K562 (cell line): ENCODE data around the gene PNMA8A. TPM values are rescaled to one million over a fixed set of nuclear protein-coding genes. Genes with fewer than 3 reads are reported as not detected.

Source experiments
- ATAC-seq: fragments of 200-7000 bp; cut with Tn5 transposase; 3 replicates; pipeline ENCODE4 v1.9.1; 2020; ENCODE audit warnings: moderate library complexity
- BruUV-seq: library from RNA; stranded (reverse); fragments of 400-500 nt; replicated peaks from 2 replicates; lab custom pipeline; 2021; lab: Mats Ljungman, UMichigan
- CTCF ChIA-PET: fragments of 300-600 bp; formaldehyde crosslinking; extraction: SDS; loops from one replicate; lab custom pipeline; 2021; ENCODE audit warnings: low intra/inter-chr PET ratio; lab: Yijun Ruan, JAX
- POLR2A ChIA-PET: fragments of 300-600, 350-650 bp; sonication (Branson Sonifier 250); formaldehyde crosslinking; extraction: SDS; loops from one replicate; lab custom pipeline; 2021; ENCODE audit warnings: antibody characterized with exemption, inconsistent platforms; lab: Yijun Ruan, JAX
- DNase-seq, 4 experiments: peaks; one replicate each; pipeline versions ENCODE4 v3.0.0 to v3.0.0-alpha.2; 2011 to 2018; ENCODE audit warnings: low spot score in 3 of 4, mixed read lengths in 3 of 4; ENCODE audit errors: extremely low read depth in 1 of 4
- FAIRE-seq: peaks from 2 replicates; lab custom pipeline; 2011; peaks lifted over from hg19 to GRCh38; lab: Jason Lieb, UNC
- H2AFZ ChIP-seq: 2 replicates; pipeline ENCODE4 v1.6.0; 2011; ENCODE audit warnings: low read depth, low read length, control low read depth, inconsistent platforms
- H3K27ac ChIP-seq: fragments of 200-600 bp; 3 replicates; pipeline ENCODE4 v1.8.0; 2011; ENCODE audit warnings: low read depth, mild to moderate bottlenecking, control low read depth, inconsistent platforms, low read length, moderate library complexity, mixed read lengths; ENCODE audit errors: extremely low read depth
- H3K27me3 ChIP-seq, 2 experiments: fragments of 300-600 bp in 1 of 2; 2 replicates in 1 of 2; 3 replicates in 1 of 2; pipeline versions ENCODE4 v1.6.0 to v1.8.0; 2011; ENCODE audit warnings: inconsistent platforms in 2 of 2, low read length in 2 of 2, mild to moderate bottlenecking in 1 of 2, mixed read lengths in 1 of 2, moderate library complexity in 1 of 2; ENCODE audit not compliant: control insufficient read depth in 2 of 2, insufficient read depth in 2 of 2
- H3K36me3 ChIP-seq: fragments of 300-600 bp; 3 replicates; pipeline ENCODE4 v1.8.0; 2011; ENCODE audit warnings: mild to moderate bottlenecking, low read length, inconsistent platforms; ENCODE audit not compliant: control insufficient read depth, insufficient read depth
- H3K4me1 ChIP-seq, 2 experiments: fragments of 200-600 bp in 1 of 2; replicated peaks in 1 of 2; 2 replicates in 1 of 2; 3 replicates in 1 of 2; pipeline versions ENCODE4 v1.5.1 to v1.8.0; 2011; ENCODE audit warnings: inconsistent platforms in 2 of 2, low read length in 2 of 2, mild to moderate bottlenecking in 1 of 2, mixed read lengths in 1 of 2, moderate library complexity in 1 of 2; ENCODE audit not compliant: control insufficient read depth in 2 of 2, insufficient read depth in 2 of 2
- H3K4me2 ChIP-seq: 2 replicates; pipeline ENCODE4 v1.6.1; 2011; ENCODE audit warnings: low read length, control low read depth, inconsistent platforms, mixed read lengths; ENCODE audit not compliant: insufficient read depth
- H3K4me3 ChIP-seq: fragments of 200-600 bp; sonication (generic), shearing (Covaris generic); 2 replicates; pipeline ENCODE4 v1.5.1; 2016; ENCODE audit warnings: control low read depth, inconsistent platforms
- H3K79me2 ChIP-seq: fragments of 200-600 bp; 3 replicates; pipeline ENCODE4 v1.8.0; 2011; ENCODE audit warnings: low read length, inconsistent platforms; ENCODE audit not compliant: control insufficient read depth, insufficient read depth
- H3K9ac ChIP-seq, 2 experiments: 2 replicates each; pipeline versions ENCODE4 v1.6.0 to v1.6.1; 2011; ENCODE audit warnings: low read depth in 2 of 2, low read length in 2 of 2, control low read depth in 1 of 2, inconsistent platforms in 1 of 2, mild to moderate bottlenecking in 1 of 2, mixed read lengths in 1 of 2; ENCODE audit not compliant: insufficient read depth in 1 of 2
- H3K9me1 ChIP-seq: one replicate; pipeline ENCODE4 v1.6.0; 2011; ENCODE audit warnings: inconsistent platforms, mild to moderate bottlenecking, low read length, moderate library complexity; ENCODE audit not compliant: control insufficient read depth, insufficient read depth
- H3K9me3 ChIP-seq: replicated peaks from 2 replicates; pipeline ENCODE4 v1.5.1; 2011; ENCODE audit warnings: low read depth, low read length, inconsistent platforms; ENCODE audit not compliant: control insufficient read depth, insufficient read depth
- H4K20me1 ChIP-seq: replicated peaks from 2 replicates; pipeline ENCODE4 v1.6.1; 2011; ENCODE audit warnings: low read length, inconsistent platforms, mixed read lengths; ENCODE audit not compliant: control insufficient read depth, insufficient read depth
- GTF2A2 ChIP-seq: IDR thresholded peaks from 2 replicates; pipeline ENCODE4 v1.6.1; 2016; ENCODE audit warnings: mild to moderate bottlenecking, missing genetic modification characterization, missing compliant biosample characterization
- ID3 ChIP-seq, 2 experiments: fragments of 250-450 bp in 1 of 2; fragments of 450-650 bp in 1 of 2; sonication (Bioruptor Pico) in 1 of 2; IDR thresholded peaks; 2 replicates each; pipeline versions ENCODE4 v1.6.1 to v1.8.0; 2016 to 2021; ENCODE audit warnings: mild to moderate bottlenecking in 2 of 2, moderate library complexity in 2 of 2, missing compliant biosample characterization in 1 of 2, missing genetic modification characterization in 1 of 2
- NEUROD1 ChIP-seq: fragments of 150-350 bp; IDR thresholded peaks from 2 replicates; pipeline ENCODE4 v1.6.1; 2014; ENCODE audit warnings: borderline replicate concordance, low read length, low read depth; ENCODE audit not compliant: partially characterized antibody
- PKNOX1 ChIP-seq: fragments of 450-650 bp; IDR thresholded peaks from 2 replicates; pipeline ENCODE4 v1.6.1; 2016
- PTTG1 ChIP-seq: fragments of 450-650 bp; IDR thresholded peaks from 2 replicates; pipeline ENCODE4 v1.6.1; 2016; ENCODE audit warnings: low read depth, mild to moderate bottlenecking, missing genetic modification characterization, missing compliant biosample characterization
- TCF7L2 ChIP-seq: fragments of 150-350 bp; IDR thresholded peaks from 2 replicates; pipeline ENCODE4 v1.6.1; 2016; ENCODE audit warnings: low read depth, mild to moderate bottlenecking, low read length, moderate library complexity
- ZNF121 ChIP-seq: sonication (generic); formaldehyde crosslinking; conservative IDR thresholded peaks from 2 replicates; pipeline ENCODE4 v1.8.0; 2022; ENCODE audit warnings: missing genetic modification reagents
- ZNF57 ChIP-seq: fragments of 450-650 bp; formaldehyde crosslinking; IDR thresholded peaks from 2 replicates; pipeline ENCODE4 v1.4.0; 2020; ENCODE audit warnings: mild to moderate bottlenecking, moderate library complexity
- ZNF584 ChIP-seq: fragments of 200-800 bp; sonication (Bioruptor generic); IDR thresholded peaks from 2 replicates; pipeline ENCODE4 v1.6.1; 2016; ENCODE audit warnings: low read depth, mild to moderate bottlenecking, missing genetic modification characterization, missing compliant biosample characterization
- ZNF644 ChIP-seq: fragments of 200-800 bp; sonication (Bioruptor generic); IDR thresholded peaks from 2 replicates; pipeline ENCODE4 v1.6.1; 2016; ENCODE audit warnings: low read depth, missing genetic modification characterization, missing compliant biosample characterization
- ZNF75A ChIP-seq: fragments of 450-650 bp; formaldehyde crosslinking; IDR thresholded peaks from 2 replicates; pipeline ENCODE4 v1.4.0; 2020; ENCODE audit warnings: mild to moderate bottlenecking
- WGBS: fragments of 100-300 bp; shearing (Covaris generic); methylation state at CpG from one replicate; pipeline ENCODE4 v1.1.6; 2016; ENCODE audit warnings: low coverage, mixed read lengths; ENCODE audit not compliant: insufficient coverage; ENCODE audit errors: missing lambda C conversion rate; 5-methylcytosine and 5-hydroxymethylcytosine counted together
- in situ Hi-C: fragments of 300-500 bp; cut with MboI; formaldehyde crosslinking; loops from 4 replicates; pipeline ENCODE4 v1.15.0; 2018; ENCODE audit warnings: inconsistent platforms, mixed read lengths
- intact Hi-C: fragments of 100-400 bp; cut with micrococcal nuclease; formaldehyde crosslinking; loops from 2 replicates; pipeline ENCODE4 v1.14.2; 2022
- polyA plus RNA-seq, 8 experiments: library from polyadenylated mRNA; depleted of rRNA in 4 of 8; stranded (reverse) in 5 of 8; unstranded in 3 of 8; fragments of >200 nt; fragmentation: Nextera tagmentation in 2 of 8; fragmentation: Illumina TruSeq in 1 of 8; extraction: Ambion mirVana in 2 of 8; extraction: Trizol in 1 of 8; gene quantifications; 2 replicates each; pipeline versions ENCODE4 v1.2.1 to v1.2.3, GENCODE V29; 2011 to 2014; ENCODE audit warnings: inconsistent platforms in 1 of 8, missing spikeins in 1 of 8
- total RNA-seq, 7 experiments: library from RNA; depleted of rRNA in 6 of 7; stranded (reverse); fragments of >200 nt in 6 of 7; fragmentation: Illumina TruSeq in 2 of 7; extraction: Trizol in 2 of 7; gene quantifications; 2 replicates each; pipeline versions ENCODE4 v1.2.1 to v1.2.3, GENCODE V29; 2011 to 2021; ENCODE audit warnings: low replicate concordance in 1 of 7
- TF ChIP-seq, protein P1 (sequence below): fragments of 450-650 bp; IDR thresholded peaks from 2 replicates; pipeline ENCODE4 v1.6.1; 2016; ENCODE audit warnings: antibody characterized with exemption

PNMA8A gene
- total and polyA plus RNA-seq, 9 of the 15 experiments (the other 6 are each of a cell fraction or from before 2014, with no cell fraction given): 6.6 to 23.8 (median 14.9) TPM

DNA sequence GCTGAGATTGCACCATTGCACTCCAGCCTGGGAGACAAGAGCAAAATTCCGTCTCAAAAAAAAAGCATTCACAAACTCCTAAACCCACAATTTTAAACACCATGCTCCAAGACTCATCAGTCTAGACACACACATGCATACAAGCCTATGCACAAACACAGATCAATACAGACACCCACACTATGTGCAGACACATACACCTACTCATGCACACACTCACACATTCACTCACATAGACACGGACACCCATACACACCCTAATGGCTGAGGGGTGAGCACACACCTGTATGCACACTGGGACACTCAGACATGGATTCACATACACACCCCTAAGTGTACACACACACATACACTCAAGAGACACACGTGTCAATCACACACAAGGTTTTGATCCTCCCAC lies 15.0 kb upstream of the PNMA8A start:
- H3K4me3 ChIP-seq: no peak overlapping the region
- BruUV-seq: no TSS peak
- no peak overlapping the region for H3K27ac ChIP-seq
- WGBS: 0% methylated on average over 3 of the region's 3 CpGs
- CTCF ChIA-PET: interaction anchor here (7.8 kb wide), 1 partner anchor 86 kb away, joined by 325 read pairs; no protein-coding TSS in a partner anchor
- no peak overlapping the region for H3K4me2 ChIP-seq
- no peak overlapping the region for H3K9ac ChIP-seq
- H3K36me3 ChIP-seq: no peaks in the 10 kb centered on the region
- in situ Hi-C loops (loop anchor here (5.0 kb wide), 1 partner anchor 89 kb away; no protein-coding TSS in a partner anchor), intact Hi-C loops (loop anchor here (2.0 kb wide), 1 partner anchor 206 kb away; no protein-coding TSS in a partner anchor)
- DNase-seq (no peak), ATAC-seq (no peak), FAIRE-seq (no peak)
- no peaks in the 10 kb centered on the region; the same call in 1 of the 2 replicates for H3K9me3 ChIP-seq
- H3K79me2 ChIP-seq: no peaks in the 10 kb centered on the region
- H4K20me1 ChIP-seq: peaks cover 12% of the 10 kb centered on the region; the same call in 1 of the 2 replicates
- H3K4me1 ChIP-seq: peaks cover 0 to 21% of the 10 kb centered on the region in 2 experiments; a peak in 4 of 5 replicates
- H2AFZ ChIP-seq: no peak overlapping the region
- TF ChIP-seq PKNOX1 (peak; percentile 23; the same call in 1 of the 2 replicates), NEUROD1 (no peak)
- POLR2A ChIA-PET: interaction anchor here (0.7 kb wide), 1 partner anchor 220 kb away, joined by 3 read pairs; no protein-coding TSS in a partner anchor
- H3K27me3 ChIP-seq: peaks cover 38 to 76% of the 10 kb centered on the region in 2 experiments
- H3K9me1 ChIP-seq: no peaks in the 10 kb centered on the region

GRCh38 chr19:46484656-46485055 lies 13.3 kb upstream of the PNMA8A start:
- DNase-seq (no peak), ATAC-seq (no peak), FAIRE-seq (no peak)
- H4K20me1 ChIP-seq: peaks cover 12% of the 10 kb centered on the region; the same call in 1 of the 2 replicates
- H3K36me3 ChIP-seq: no peaks in the 10 kb centered on the region
- no peak overlapping the region for H2AFZ ChIP-seq
- no peak overlapping the region for H3K4me3 ChIP-seq
- no TSS peak for BruUV-seq
- ChIA-PET POLR2A (no interaction called here), CTCF (interaction anchor here (7.8 kb wide), 1 partner anchor 85 kb away, joined by 325 read pairs; no protein-coding TSS in a partner anchor)
- H3K27me3 ChIP-seq: peaks cover 33 to 65% of the 10 kb centered on the region in 2 experiments
- no peaks in the 10 kb centered on the region for H3K79me2 ChIP-seq
- peaks cover 0 to 16% of the 10 kb centered on the region in 2 experiments; a peak in 4 of 5 replicates for H3K4me1 ChIP-seq
- no peak overlapping the region for H3K27ac ChIP-seq
- in situ Hi-C loops (loop anchor here (5.0 kb wide), 1 partner anchor 87 kb away; no protein-coding TSS in a partner anchor), intact Hi-C loops (no loop called here)
- no peak overlapping the region for H3K9ac ChIP-seq
- H3K9me3 ChIP-seq: no peaks in the 10 kb centered on the region
- WGBS: 0% methylated on average over 4 of the region's 4 CpGs
- no peak overlapping the region for H3K4me2 ChIP-seq
- H3K9me1 ChIP-seq: no peaks in the 10 kb centered on the region
- TF ChIP-seq, protein P1, sequence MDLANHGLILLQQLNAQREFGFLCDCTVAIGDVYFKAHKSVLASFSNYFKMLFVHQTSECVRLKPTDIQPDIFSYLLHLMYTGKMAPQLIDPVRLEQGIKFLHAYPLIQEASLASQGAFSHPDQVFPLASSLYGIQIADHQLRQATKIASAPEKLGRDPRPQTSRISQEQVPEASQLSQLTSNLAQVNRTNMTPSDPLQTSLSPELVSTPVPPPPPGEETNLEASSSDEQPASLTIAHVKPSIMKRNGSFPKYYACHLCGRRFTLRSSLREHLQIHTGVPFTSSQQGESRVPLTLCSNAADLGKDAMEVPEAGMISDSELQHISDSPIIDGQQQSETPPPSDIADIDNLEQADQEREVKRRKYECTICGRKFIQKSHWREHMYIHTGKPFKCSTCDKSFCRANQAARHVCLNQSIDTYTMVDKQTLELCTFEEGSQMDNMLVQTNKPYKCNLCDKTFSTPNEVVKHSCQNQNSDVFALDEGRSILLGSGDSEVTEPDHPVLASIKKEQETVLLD: no peak
- TF ChIP-seq ZNF75A (CRISPR knock-in tag): no peak
- no peak for TF ChIP-seq GTF2A2 (tag)
- no peak for TF ChIP-seq ZNF644 (tag)
- no peak for TF ChIP-seq ZNF57
- TF ChIP-seq ID3 (CRISPR knock-in tag; IDR thresholded peaks at IDR 0.05): no peak
- no peak for TF ChIP-seq ID3 (tag; IDR thresholded peaks at IDR 0.05)
- TF ChIP-seq PTTG1 (tag): no peak
- no peak for TF ChIP-seq TCF7L2
- no peak for TF ChIP-seq ZNF584 (CRISPR knock-in tag)
- no peak for TF ChIP-seq ZNF121
